Vagina (tissue), 2 donors: ENCODE results near the gene ATOH8. TPM values are rescaled to one million over a fixed set of nuclear protein-coding genes. Genes with fewer than 3 reads are reported as not detected.

Source experiments
- DNase-seq, 2 donors: peaks; one replicate each; pipeline ENCODE4 v3.0.0-alpha.2; 2017; ENCODE audit errors: extremely low spot score in 2 of 2
- H3K27ac ChIP-seq: fragments of 200-600 bp; sonication (generic); one replicate; pipeline ENCODE4 v1.5.1; 2019
- H3K27me3 ChIP-seq: fragments of 200-600 bp; sonication (generic); one replicate; pipeline ENCODE4 v1.5.1; 2019
- H3K36me3 ChIP-seq, 2 donors: fragments of 200-600 bp; sonication (generic); one replicate each; pipeline ENCODE4 v1.5.1; 2017 to 2019
- H3K4me1 ChIP-seq: fragments of 200-600 bp; sonication (generic); one replicate; pipeline ENCODE4 v1.5.1; 2019
- H3K4me3 ChIP-seq, 2 donors: fragments of 200-600 bp; sonication (generic); 1 replicate in 1 of 2; 2 replicates in 1 of 2; pipeline ENCODE4 v1.5.1; 2016 to 2019
- H3K9me3 ChIP-seq: fragments of 200-600 bp; sonication (generic); one replicate; pipeline ENCODE4 v1.5.1; 2019
- POLR2A ChIP-seq, 2 donors: fragments of 450-650 bp; IDR thresholded peaks; one replicate each; pipeline ENCODE4 v1.6.1; 2017; ENCODE audit warnings: antibody characterized with exemption in 2 of 2, mild to moderate bottlenecking in 2 of 2, moderate library complexity in 2 of 2
- POLR2AphosphoS5 ChIP-seq, 2 donors: sonication (generic); formaldehyde crosslinking; IDR thresholded peaks; one replicate each; pipeline ENCODE4 v1.9.0; 2017; ENCODE audit warnings: antibody characterized with exemption in 2 of 2, mild to moderate bottlenecking in 2 of 2, low read depth in 1 of 2; ENCODE audit not compliant: insufficient read depth in 1 of 2
- intact Hi-C: fragments of 100-400 bp; cut with DNase I; formaldehyde crosslinking; loops from one replicate; pipeline ENCODE4 v1.15.1; 2023
- total RNA-seq: library from RNA; depleted of rRNA; stranded (reverse); fragments of >200 nt; gene quantifications from one replicate; pipeline ENCODE4 v1.2.3, GENCODE V29; 2016
- TF ChIP-seq, protein P1 (sequence below), 3 experiments: fragments of 450-650 bp in 2 of 3; fragments of 200-600 bp in 1 of 3; sonication (generic) in 1 of 3; IDR thresholded peaks; one replicate each; pipeline ENCODE4 v1.5.1; 2017 to 2019; ENCODE audit warnings: antibody characterized with exemption in 3 of 3, mild to moderate bottlenecking in 2 of 3, moderate library complexity in 2 of 3

The ATOH8 gene
- total RNA-seq, 1 donor from 2014 or later = 66.5 TPM

DNA sequence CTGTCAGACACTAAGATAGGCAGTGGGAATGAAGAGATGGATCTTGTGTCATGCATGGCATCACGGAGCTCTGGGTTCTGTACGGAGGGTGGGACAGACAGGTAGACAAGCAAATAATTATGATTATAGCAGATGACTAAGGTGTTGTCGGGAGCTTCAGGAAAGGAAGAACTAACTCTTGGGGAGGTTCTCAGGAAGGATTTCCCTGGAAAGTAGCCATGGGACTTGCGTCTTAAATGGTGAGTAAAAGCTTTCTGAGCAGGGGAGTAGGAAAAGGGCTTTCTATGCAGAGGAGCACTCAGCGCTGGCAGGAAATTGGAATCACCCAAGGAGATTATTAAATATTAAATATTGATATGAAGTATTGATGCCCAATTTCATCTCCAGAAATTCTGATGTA is 35.5 kb downstream of the ATOH8 start:
- peaks cover 55% of the 10 kb centered on the region for H3K4me1 ChIP-seq
- peaks cover 0 to 16% of the 10 kb centered on the region in 2 donors for H3K36me3 ChIP-seq
- H3K4me3 ChIP-seq = no peak overlapping the region
- TF ChIP-seq POLR2AphosphoS5 (IDR thresholded peaks at IDR 0.05; ENCODE audit: insufficient read depth in 1 of 2, low read depth in 1 of 2) (no peak), POLR2A (IDR thresholded peaks at IDR 0.05) (no peak)
- TF ChIP-seq, protein P1, sequence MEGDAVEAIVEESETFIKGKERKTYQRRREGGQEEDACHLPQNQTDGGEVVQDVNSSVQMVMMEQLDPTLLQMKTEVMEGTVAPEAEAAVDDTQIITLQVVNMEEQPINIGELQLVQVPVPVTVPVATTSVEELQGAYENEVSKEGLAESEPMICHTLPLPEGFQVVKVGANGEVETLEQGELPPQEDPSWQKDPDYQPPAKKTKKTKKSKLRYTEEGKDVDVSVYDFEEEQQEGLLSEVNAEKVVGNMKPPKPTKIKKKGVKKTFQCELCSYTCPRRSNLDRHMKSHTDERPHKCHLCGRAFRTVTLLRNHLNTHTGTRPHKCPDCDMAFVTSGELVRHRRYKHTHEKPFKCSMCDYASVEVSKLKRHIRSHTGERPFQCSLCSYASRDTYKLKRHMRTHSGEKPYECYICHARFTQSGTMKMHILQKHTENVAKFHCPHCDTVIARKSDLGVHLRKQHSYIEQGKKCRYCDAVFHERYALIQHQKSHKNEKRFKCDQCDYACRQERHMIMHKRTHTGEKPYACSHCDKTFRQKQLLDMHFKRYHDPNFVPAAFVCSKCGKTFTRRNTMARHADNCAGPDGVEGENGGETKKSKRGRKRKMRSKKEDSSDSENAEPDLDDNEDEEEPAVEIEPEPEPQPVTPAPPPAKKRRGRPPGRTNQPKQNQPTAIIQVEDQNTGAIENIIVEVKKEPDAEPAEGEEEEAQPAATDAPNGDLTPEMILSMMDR (IDR thresholded peaks at IDR 0.05) = no peak
- H3K27me3 ChIP-seq = no peaks in the 10 kb centered on the region
- no peaks in the 10 kb centered on the region for H3K9me3 ChIP-seq
- intact Hi-C loops = no loop called here
- H3K27ac ChIP-seq = no peak overlapping the region
- no peak for DNase-seq

DNA sequence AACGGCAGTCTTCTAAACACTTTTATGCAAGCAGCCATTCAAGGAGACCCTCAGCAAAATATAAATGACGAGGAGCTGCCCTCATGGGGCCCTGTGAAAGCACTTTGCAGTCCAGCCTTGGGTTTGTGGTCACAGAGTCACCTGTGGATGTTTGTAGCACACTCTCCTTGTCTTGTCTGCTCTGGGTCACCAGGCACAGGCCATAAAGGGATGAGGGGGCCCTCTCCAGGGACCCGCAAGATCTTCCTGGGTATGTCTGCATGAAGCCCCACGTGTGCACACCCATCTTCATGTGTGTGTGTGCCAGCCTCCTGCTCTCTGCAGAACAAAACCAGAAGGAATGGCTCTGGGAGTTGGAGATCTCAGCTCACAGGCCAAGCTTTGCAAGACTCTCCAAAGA is 36.2 kb downstream of the ATOH8 start:
- H3K36me3 ChIP-seq = peaks cover 0 to 16% of the 10 kb centered on the region in 2 donors
- H3K27ac ChIP-seq = no peak overlapping the region
- intact Hi-C loops = loop anchor here (5.0 kb wide), 2 partner anchors 38 to 53 kb away; partner anchors contain the start of gene ATOH8
- no peak overlapping the region for H3K4me3 ChIP-seq
- DNase-seq = no peak
- peaks cover 55% of the 10 kb centered on the region for H3K4me1 ChIP-seq
- H3K9me3 ChIP-seq = no peaks in the 10 kb centered on the region
- no peaks in the 10 kb centered on the region for H3K27me3 ChIP-seq
- TF ChIP-seq POLR2AphosphoS5 (IDR thresholded peaks at IDR 0.05; ENCODE audit: insufficient read depth in 1 of 2, low read depth in 1 of 2) = no peak
- TF ChIP-seq, protein P1 (IDR thresholded peaks at IDR 0.05) = no peak
- no peak for TF ChIP-seq POLR2A (IDR thresholded peaks at IDR 0.05)

DNA sequence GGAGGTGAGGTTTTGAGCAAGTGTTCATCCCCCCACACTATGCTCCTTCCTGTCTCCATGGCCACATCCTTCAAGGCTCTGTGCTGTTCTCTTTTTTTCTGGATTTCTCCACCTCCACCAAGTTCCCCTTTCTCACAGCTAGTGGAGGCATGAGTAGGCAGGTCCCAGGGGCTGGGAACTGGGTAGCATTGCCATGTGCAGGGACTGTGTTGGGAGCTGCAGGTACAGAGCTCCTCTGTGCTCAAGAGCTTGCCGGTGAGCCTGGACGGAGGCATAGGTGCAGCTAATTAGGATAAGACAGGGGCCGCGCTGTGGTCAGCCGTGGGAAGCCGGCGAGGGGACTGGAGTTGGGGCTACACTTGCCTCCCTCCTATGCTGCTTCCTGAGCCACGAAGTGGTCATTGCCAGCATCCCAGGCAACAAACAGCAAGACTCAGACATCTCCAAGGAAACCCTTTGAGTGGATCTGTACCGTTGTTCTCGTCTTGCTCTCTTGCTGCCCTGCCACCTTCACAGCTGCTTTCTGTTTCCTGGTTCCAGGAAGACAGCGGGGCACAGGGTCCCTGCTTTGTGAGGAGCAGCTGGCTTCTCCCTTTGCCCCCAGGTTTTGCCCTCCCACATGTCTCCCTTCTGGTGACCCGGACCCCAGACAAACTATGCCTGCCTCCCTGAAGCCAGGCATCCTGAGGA is 36.9 kb downstream of the ATOH8 start:
- intact Hi-C loops = loop anchor here (5.0 kb wide), 2 partner anchors 38 to 53 kb away; partner anchors contain the start of gene ATOH8

DNA sequence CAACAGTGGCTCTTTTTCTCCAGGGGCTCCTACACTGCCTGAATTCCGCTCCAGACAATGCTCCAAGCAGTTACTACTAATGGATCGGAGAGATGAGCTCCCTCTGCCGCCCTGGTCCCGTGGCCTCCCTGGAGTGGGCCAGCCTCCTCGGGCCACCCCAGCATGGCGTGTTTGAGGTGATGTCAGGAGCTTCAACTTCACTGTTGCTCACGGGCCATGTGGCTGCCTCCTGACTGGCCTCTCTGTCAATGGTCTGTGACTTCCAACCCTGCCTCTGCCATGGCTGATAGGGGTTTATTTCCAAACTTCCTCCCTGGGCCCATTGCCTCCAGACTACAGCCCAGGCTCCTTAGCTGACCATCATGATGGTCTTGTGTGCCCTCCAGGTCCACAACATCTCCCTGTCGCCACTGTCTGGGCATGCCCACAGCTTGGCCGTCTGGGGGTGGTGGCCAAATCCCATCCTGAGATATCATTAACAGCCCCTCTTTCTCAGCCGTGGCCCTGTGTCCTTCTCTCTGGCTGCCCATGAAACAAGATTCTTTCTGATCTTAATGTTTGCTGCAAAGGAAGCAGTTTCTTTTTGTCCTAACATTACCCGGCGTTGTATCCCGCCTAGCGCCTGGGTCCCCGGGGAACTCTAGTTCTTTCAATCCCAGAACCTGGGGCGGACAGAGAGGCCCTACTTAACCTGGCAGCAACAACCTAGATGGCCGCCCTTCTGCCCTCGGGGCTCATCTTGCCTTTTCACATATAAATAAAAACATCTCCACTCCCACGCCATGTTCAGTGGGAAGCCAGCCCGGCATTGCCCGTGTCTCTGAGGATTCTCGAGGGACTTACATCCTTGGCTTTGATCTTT is 38.1 kb downstream of the ATOH8 start:
- peaks cover 0 to 15% of the 10 kb centered on the region in 2 donors for H3K36me3 ChIP-seq
- no peak overlapping the region for H3K4me3 ChIP-seq
- intact Hi-C loops = loop anchor here (5.0 kb wide), 2 partner anchors 40 to 55 kb away; partner anchors contain the start of gene ATOH8
- no peak for DNase-seq
- TF ChIP-seq, protein P1 (IDR thresholded peaks at IDR 0.05) = no peak
- TF ChIP-seq POLR2A (IDR thresholded peaks at IDR 0.05) (no peak), POLR2AphosphoS5 (IDR thresholded peaks at IDR 0.05; ENCODE audit: insufficient read depth in 1 of 2, low read depth in 1 of 2) (no peak)
- no peaks in the 10 kb centered on the region for H3K9me3 ChIP-seq
- H3K4me1 ChIP-seq = peaks cover 61% of the 10 kb centered on the region
- peak overlapping the region; percentile 72 for H3K27ac ChIP-seq
- no peaks in the 10 kb centered on the region for H3K27me3 ChIP-seq

More for the DNA sequence above, 36.9 kb downstream of the ATOH8 start:
- TF ChIP-seq POLR2AphosphoS5 (IDR thresholded peaks at IDR 0.05; ENCODE audit: insufficient read depth in 1 of 2, low read depth in 1 of 2) (no peak), POLR2A (IDR thresholded peaks at IDR 0.05) (no peak)
- TF ChIP-seq, protein P1 (IDR thresholded peaks at IDR 0.05) = no peak
- DNase-seq = no peak
- Histone ChIP-seq H3K9me3 (no peaks in the 10 kb centered on the region), H3K27me3 (no peaks in the 10 kb centered on the region), H3K4me3 (no peak overlapping the region), H3K36me3 (peaks cover 0 to 16% of the 10 kb centered on the region in 2 donors), H3K27ac (no peak overlapping the region), H3K4me1 (peaks cover 55% of the 10 kb centered on the region)
